C4-2B (cell line): ENCODE results near the gene PARD3B.

Source experiments
- ZFX ChIP-seq: fragments of 450-650 bp; IDR thresholded peaks from 2 replicates; pipeline ENCODE4 v1.6.1; 2017
- TF ChIP-seq, protein P1 (sequence below): fragments of 450-650 bp; conservative IDR thresholded peaks from 2 replicates; pipeline ENCODE4 v1.5.1; 2017; ENCODE audit warnings: mild to moderate bottlenecking

DNA sequence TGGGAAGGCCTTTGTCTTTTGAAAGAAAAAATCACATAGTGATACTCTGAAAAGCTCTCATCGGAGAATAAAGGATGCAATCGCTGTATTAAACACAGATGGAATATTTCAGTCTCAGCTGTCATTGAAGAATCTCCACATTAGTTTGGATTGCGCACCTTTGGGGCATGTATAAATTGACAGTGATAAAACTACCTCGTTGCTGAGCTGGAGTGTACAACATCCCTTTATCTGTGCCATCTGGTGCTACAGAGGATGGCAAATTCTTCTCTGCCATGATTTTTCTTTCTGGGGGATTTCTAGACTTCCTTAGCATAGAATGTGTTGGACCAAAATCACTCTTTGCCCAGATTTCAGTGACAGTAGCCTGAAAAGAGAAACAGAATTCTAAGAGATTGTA, 185.3 kb downstream of the PARD3B start:
- TF ChIP-seq, protein P1, sequence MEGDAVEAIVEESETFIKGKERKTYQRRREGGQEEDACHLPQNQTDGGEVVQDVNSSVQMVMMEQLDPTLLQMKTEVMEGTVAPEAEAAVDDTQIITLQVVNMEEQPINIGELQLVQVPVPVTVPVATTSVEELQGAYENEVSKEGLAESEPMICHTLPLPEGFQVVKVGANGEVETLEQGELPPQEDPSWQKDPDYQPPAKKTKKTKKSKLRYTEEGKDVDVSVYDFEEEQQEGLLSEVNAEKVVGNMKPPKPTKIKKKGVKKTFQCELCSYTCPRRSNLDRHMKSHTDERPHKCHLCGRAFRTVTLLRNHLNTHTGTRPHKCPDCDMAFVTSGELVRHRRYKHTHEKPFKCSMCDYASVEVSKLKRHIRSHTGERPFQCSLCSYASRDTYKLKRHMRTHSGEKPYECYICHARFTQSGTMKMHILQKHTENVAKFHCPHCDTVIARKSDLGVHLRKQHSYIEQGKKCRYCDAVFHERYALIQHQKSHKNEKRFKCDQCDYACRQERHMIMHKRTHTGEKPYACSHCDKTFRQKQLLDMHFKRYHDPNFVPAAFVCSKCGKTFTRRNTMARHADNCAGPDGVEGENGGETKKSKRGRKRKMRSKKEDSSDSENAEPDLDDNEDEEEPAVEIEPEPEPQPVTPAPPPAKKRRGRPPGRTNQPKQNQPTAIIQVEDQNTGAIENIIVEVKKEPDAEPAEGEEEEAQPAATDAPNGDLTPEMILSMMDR: no peak
- TF ChIP-seq ZFX: no peak
